Measurements from ENCODE around the gene MRPL53. TPM values are rescaled to one million over a fixed set of nuclear protein-coding genes. Genes with fewer than 3 reads are reported as not detected.

The MRPL53 gene
- total RNA-seq, 1 experiment from 2014 or later, result 102 TPM

- no peaks in the 10 kb centered on the region for H3K9me3 Mint-ChIP-seq (ENCODE audit: unreplicated experiment)
- H3K36me3 ChIP-seq (ENCODE audit: control insufficient read depth, insufficient read depth, low read length), result peaks cover 3% of the 10 kb centered on the region; the same call in 1 of the 2 replicates
- H3K27me3 ChIP-seq (replicated peaks; ENCODE audit: control insufficient read depth, insufficient read depth, low read length), result no peaks in the 10 kb centered on the region
- H3K9me3 ChIP-seq, result no peaks in the 10 kb centered on the region
- H3K4me1 ChIP-seq, result peaks cover 8% of the 10 kb centered on the region
- TF ChIP-seq, protein P1, sequence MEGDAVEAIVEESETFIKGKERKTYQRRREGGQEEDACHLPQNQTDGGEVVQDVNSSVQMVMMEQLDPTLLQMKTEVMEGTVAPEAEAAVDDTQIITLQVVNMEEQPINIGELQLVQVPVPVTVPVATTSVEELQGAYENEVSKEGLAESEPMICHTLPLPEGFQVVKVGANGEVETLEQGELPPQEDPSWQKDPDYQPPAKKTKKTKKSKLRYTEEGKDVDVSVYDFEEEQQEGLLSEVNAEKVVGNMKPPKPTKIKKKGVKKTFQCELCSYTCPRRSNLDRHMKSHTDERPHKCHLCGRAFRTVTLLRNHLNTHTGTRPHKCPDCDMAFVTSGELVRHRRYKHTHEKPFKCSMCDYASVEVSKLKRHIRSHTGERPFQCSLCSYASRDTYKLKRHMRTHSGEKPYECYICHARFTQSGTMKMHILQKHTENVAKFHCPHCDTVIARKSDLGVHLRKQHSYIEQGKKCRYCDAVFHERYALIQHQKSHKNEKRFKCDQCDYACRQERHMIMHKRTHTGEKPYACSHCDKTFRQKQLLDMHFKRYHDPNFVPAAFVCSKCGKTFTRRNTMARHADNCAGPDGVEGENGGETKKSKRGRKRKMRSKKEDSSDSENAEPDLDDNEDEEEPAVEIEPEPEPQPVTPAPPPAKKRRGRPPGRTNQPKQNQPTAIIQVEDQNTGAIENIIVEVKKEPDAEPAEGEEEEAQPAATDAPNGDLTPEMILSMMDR (IDR thresholded peaks at IDR 0.05; ENCODE audit: insufficient read depth in 1 of 2, low read depth in 1 of 2, low read length in 1 of 2, severe bottlenecking in 1 of 2, unreplicated experiment in 1 of 2), result no peak
- POLR2A ChIA-PET, result interaction anchor here (0.8 to 1.8 kb wide), 3 partner anchors 18 to 23 kb away, joined by 3 to 7 read pairs (median 3); partner anchors contain the start of genes LBX2 and WBP1
- H3K4me3 Mint-ChIP-seq (ENCODE audit: unreplicated experiment), result peak overlapping the region; percentile 82
- H3K4me1 Mint-ChIP-seq (ENCODE audit: low read depth, unreplicated experiment), result peaks cover 18% of the 10 kb centered on the region
- intact Hi-C loops (cut with micrococcal nuclease; ENCODE audit: unreplicated experiment), result no loop called here
- DNase-seq, result no peak
- peak overlapping the region; percentile 90 for H3K27ac Mint-ChIP-seq (ENCODE audit: unreplicated experiment)
- H3K36me3 Mint-ChIP-seq (ENCODE audit: insufficient read depth, unreplicated experiment), result peaks cover 70% of the 10 kb centered on the region
- no TSS peak for BruUV-seq (replicated peaks)
- no peaks in the 10 kb centered on the region for H3K27me3 Mint-ChIP-seq (ENCODE audit: insufficient read depth, unreplicated experiment)
- peak overlapping the region; percentile 76 for H3K4me3 ChIP-seq (ENCODE audit: low read depth, low read length)
- CTCF ChIA-PET, result interaction anchor here (1.7 to 2.0 kb wide), 2 partner anchors 22 to 51 kb away, joined by 6 to 8 read pairs; no protein-coding TSS in a partner anchor
Observed at GRCh38 chr2:74481431-74481830, 9.0 kb upstream of the MRPL53 start.

GRCh38 chr2:74474899-74475298, 2.4 kb upstream of the MRPL53 start:
- Histone ChIP-seq H3K36me3 (ENCODE audit: control insufficient read depth, insufficient read depth, low read length) (no peaks in the 10 kb centered on the region), H3K4me3 (ENCODE audit: low read depth, low read length) (no peak overlapping the region), H3K4me1 (peaks cover 4% of the 10 kb centered on the region; the same call in 1 of the 2 replicates), H3K9me3 (no peaks in the 10 kb centered on the region), H3K27me3 (replicated peaks; ENCODE audit: control insufficient read depth, insufficient read depth, low read length) (no peaks in the 10 kb centered on the region)
- Mint-ChIP-seq H3K4me3 (ENCODE audit: unreplicated experiment) (no peak overlapping the region), H3K9me3 (ENCODE audit: unreplicated experiment) (no peaks in the 10 kb centered on the region), H3K27me3 (ENCODE audit: insufficient read depth, unreplicated experiment) (no peaks in the 10 kb centered on the region), H3K27ac (ENCODE audit: unreplicated experiment) (no peak overlapping the region), H3K36me3 (ENCODE audit: insufficient read depth, unreplicated experiment) (peaks cover 61% of the 10 kb centered on the region), H3K4me1 (ENCODE audit: low read depth, unreplicated experiment) (peaks cover 8% of the 10 kb centered on the region)
- intact Hi-C loops (cut with micrococcal nuclease; ENCODE audit: unreplicated experiment), result no loop called here
- TF ChIP-seq, protein P1 (IDR thresholded peaks at IDR 0.05; ENCODE audit: insufficient read depth in 1 of 2, low read depth in 1 of 2, low read length in 1 of 2, severe bottlenecking in 1 of 2, unreplicated experiment in 1 of 2), result peak; percentile 14 to 37
- ChIA-PET CTCF (no interaction called here), POLR2A (no interaction called here)
- no TSS peak for BruUV-seq (replicated peaks)
- DNase-seq, result no peak

DNA sequence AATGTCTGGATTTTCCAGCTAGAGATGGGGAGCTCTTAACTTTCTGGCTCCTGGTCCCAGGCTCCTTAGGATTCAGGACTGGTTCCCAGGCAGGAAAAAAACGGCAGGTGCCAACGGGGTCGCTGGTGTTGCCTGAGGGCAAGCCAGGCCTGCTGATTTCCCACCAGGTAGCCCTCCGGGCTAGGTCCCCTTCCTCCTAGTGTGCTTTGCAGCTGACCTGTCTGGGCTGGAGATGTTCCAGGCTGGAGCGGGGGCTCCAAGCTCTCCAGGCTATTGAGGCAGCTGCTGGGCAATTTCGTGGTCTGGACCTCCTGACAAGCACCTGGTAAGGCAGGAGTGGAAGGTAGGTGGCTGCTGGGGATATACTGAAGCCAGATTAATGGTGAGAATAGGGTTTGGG, 2.0 kb upstream of the MRPL53 start:
- Histone ChIP-seq H3K9me3 (no peaks in the 10 kb centered on the region), H3K27me3 (replicated peaks; ENCODE audit: control insufficient read depth, insufficient read depth, low read length) (no peaks in the 10 kb centered on the region), H3K4me3 (ENCODE audit: low read depth, low read length) (no peak overlapping the region), H3K36me3 (ENCODE audit: control insufficient read depth, insufficient read depth, low read length) (no peaks in the 10 kb centered on the region), H3K4me1 (peaks cover 4% of the 10 kb centered on the region; the same call in 1 of the 2 replicates)
- H3K9me3 Mint-ChIP-seq (ENCODE audit: unreplicated experiment), result no peaks in the 10 kb centered on the region
- BruUV-seq (replicated peaks), result no TSS peak
- DNase-seq, result no peak
- TF ChIP-seq, protein P1 (IDR thresholded peaks at IDR 0.05; ENCODE audit: insufficient read depth in 1 of 2, low read depth in 1 of 2, low read length in 1 of 2, severe bottlenecking in 1 of 2, unreplicated experiment in 1 of 2), result no peak
- intact Hi-C loops (cut with micrococcal nuclease; ENCODE audit: unreplicated experiment), result no loop called here
- H3K27me3 Mint-ChIP-seq (ENCODE audit: insufficient read depth, unreplicated experiment), result no peaks in the 10 kb centered on the region
- H3K36me3 Mint-ChIP-seq (ENCODE audit: insufficient read depth, unreplicated experiment), result peaks cover 58% of the 10 kb centered on the region
- H3K4me3 Mint-ChIP-seq (ENCODE audit: unreplicated experiment), result peak overlapping the region; percentile 24
- ChIA-PET POLR2A (interaction anchor here (2.4 kb wide), 1 partner anchor 16 kb away, joined by 20 read pairs; the partner anchor contains the start of gene WBP1), CTCF (interaction anchor here (0.6 kb wide), 1 partner anchor 58 kb away, joined by 4 read pairs; no protein-coding TSS in a partner anchor)
- H3K27ac Mint-ChIP-seq (ENCODE audit: unreplicated experiment), result no peak overlapping the region
- peaks cover 8% of the 10 kb centered on the region for H3K4me1 Mint-ChIP-seq (ENCODE audit: low read depth, unreplicated experiment)

Data from Caco-2 (cell line).